GM12878 (cell line): Measurements from ENCODE around the gene NFE2L2. TPM values are rescaled to one million over a fixed set of nuclear protein-coding genes. Genes with fewer than 3 reads are reported as not detected.

ENCODE experiments used
- ATAC-seq: fragments of 200-7000 bp; cut with Tn5 transposase; 3 replicates; pipeline ENCODE4 v1.9.1; 2020; ENCODE audit warnings: mild to moderate bottlenecking, moderate library complexity
- BruUV-seq: library from RNA; stranded (reverse); fragments of 400-500 nt; replicated peaks from 2 replicates; lab custom pipeline; 2021; lab: Mats Ljungman, UMichigan
- CTCF ChIA-PET: fragments of 300-600 bp; sonication (Branson Sonifier 250); formaldehyde crosslinking; extraction: SDS; loops from one replicate; lab custom pipeline; 2021; ENCODE audit warnings: inconsistent platforms; lab: Yijun Ruan, JAX
- POLR2A ChIA-PET: fragments of 350-600 bp; formaldehyde crosslinking; extraction: SDS; loops from one replicate; lab custom pipeline; 2021; ENCODE audit warnings: inconsistent platforms; lab: Charles Lee
- RAD21 ChIA-PET: fragments of 300-600 bp; sonication (Branson Sonifier 250); formaldehyde crosslinking; loops from one replicate; lab custom pipeline; 2023; ENCODE audit warnings: antibody characterized with exemption; ENCODE audit not compliant: unreplicated experiment; lab: Charles Lee
- SMC1A ChIA-PET: fragments of 300-600 bp; sonication (Branson Sonifier 250); formaldehyde crosslinking; loops from one replicate; lab custom pipeline; 2023; ENCODE audit not compliant: unreplicated experiment, uncharacterized antibody; lab: Charles Lee
- DNase-seq: peaks from one replicate; pipeline ENCODE4 v3.0.0-alpha.2; 2011; ENCODE audit warnings: low read depth, low spot score
- FAIRE-seq: peaks from 3 replicates; lab custom pipeline; 2011; peaks lifted over from hg19 to GRCh38; lab: Jason Lieb, UNC
- H2AFZ ChIP-seq: 2 replicates; pipeline ENCODE4 v1.6.0; 2011; ENCODE audit warnings: low read depth, low read length, control low read depth; ENCODE audit not compliant: control insufficient read depth
- H3K27ac ChIP-seq: 2 replicates; pipeline ENCODE4 v1.5.1; 2011; ENCODE audit warnings: control low read depth; ENCODE audit not compliant: control insufficient read depth, insufficient read depth
- H3K27me3 ChIP-seq, 2 experiments: replicated peaks in 1 of 2; 2 replicates each; pipeline versions ENCODE4 v1.6.0 to v1.6.1; 2011; ENCODE audit warnings: low read length in 1 of 2; ENCODE audit not compliant: control insufficient read depth in 2 of 2, insufficient read depth in 2 of 2
- H3K36me3 ChIP-seq, 2 experiments: 2 replicates each; pipeline ENCODE4 v1.5.1; 2011; ENCODE audit warnings: low read length in 1 of 2; ENCODE audit not compliant: control insufficient read depth in 2 of 2, insufficient read depth in 2 of 2
- H3K4me1 ChIP-seq: 2 replicates; pipeline ENCODE4 v1.6.1; 2011; ENCODE audit warnings: mild to moderate bottlenecking, low read length, moderate library complexity, mixed read lengths; ENCODE audit not compliant: control insufficient read depth, insufficient read depth
- H3K4me2 ChIP-seq: 2 replicates; pipeline ENCODE4 v1.6.0; 2011; ENCODE audit warnings: control low read depth; ENCODE audit not compliant: control insufficient read depth, insufficient read depth
- H3K4me3 ChIP-seq: fragments of 200-600 bp; sonication (generic); 2 replicates; pipeline ENCODE4 v1.5.1; 2016
- H3K79me2 ChIP-seq: 2 replicates; pipeline ENCODE4 v1.6.0; 2011; ENCODE audit warnings: low read length; ENCODE audit not compliant: control insufficient read depth, insufficient read depth
- H3K9ac ChIP-seq: 2 replicates; pipeline ENCODE4 v1.8.0; 2011; ENCODE audit warnings: low read length, control low read depth, mixed read lengths; ENCODE audit not compliant: control insufficient read depth, insufficient read depth
- H3K9me3 ChIP-seq: replicated peaks from 3 replicates; pipeline ENCODE4 v1.5.1; 2011; ENCODE audit warnings: mild to moderate bottlenecking, low read length; ENCODE audit not compliant: control insufficient read depth, insufficient read depth
- H4K20me1 ChIP-seq: 2 replicates; pipeline ENCODE4 v1.6.0; 2011; ENCODE audit not compliant: control insufficient read depth, insufficient read depth
- EP300 ChIP-seq, 2 experiments: fragments of 150-350 bp in 1 of 2; IDR thresholded peaks; 2 replicates each; pipeline ENCODE4 v1.6.1; 2011 to 2012; ENCODE audit warnings: low read depth in 2 of 2, low read length in 2 of 2, borderline replicate concordance in 1 of 2, improper control_type of control experiment in 1 of 2, inconsistent platforms in 1 of 2; ENCODE audit not compliant: control insufficient read depth in 1 of 2
- FOS ChIP-seq: IDR thresholded peaks from 3 replicates; pipeline ENCODE4 v1.6.1; 2011; ENCODE audit warnings: borderline replicate concordance; ENCODE audit not compliant: insufficient read length; ENCODE audit errors: extremely low read depth
- GATAD2B ChIP-seq: fragments of 450-650 bp; conservative IDR thresholded peaks from 2 replicates; pipeline ENCODE4 v1.6.1; 2017; ENCODE audit warnings: low read depth, mild to moderate bottlenecking, moderate library complexity
- HDAC6 ChIP-seq: fragments of 200-600 bp; sonication (generic); IDR thresholded peaks from one replicate; pipeline ENCODE4 v1.8.0; 2017; ENCODE audit warnings: antibody characterized with exemption; ENCODE audit not compliant: unreplicated experiment
- KLF5 ChIP-seq: fragments of 450-650 bp; IDR thresholded peaks from 2 replicates; pipeline ENCODE4 v1.6.1; 2014; ENCODE audit warnings: mild to moderate bottlenecking; ENCODE audit not compliant: partially characterized antibody
- MEF2A ChIP-seq: IDR thresholded peaks from 2 replicates; pipeline ENCODE4 v1.6.1; 2011; ENCODE audit warnings: low read depth, mild to moderate bottlenecking, low read length, moderate library complexity; ENCODE audit not compliant: insufficient read depth
- NFYA ChIP-seq: IDR thresholded peaks from 2 replicates; pipeline ENCODE4 v1.6.1; 2011; ENCODE audit warnings: low read depth, mild to moderate bottlenecking, low read length, improper control_type of control experiment, borderline replicate concordance
- PKNOX1 ChIP-seq: fragments of 450-650 bp; IDR thresholded peaks from 2 replicates; pipeline ENCODE4 v1.6.1; 2016; ENCODE audit warnings: mild to moderate bottlenecking
- SMAD1 ChIP-seq: fragments of 450-650 bp; IDR thresholded peaks from 2 replicates; pipeline ENCODE4 v1.6.1; 2018; ENCODE audit warnings: mild to moderate bottlenecking, low read depth; ENCODE audit not compliant: partially characterized antibody
- ZNF274 ChIP-seq: IDR thresholded peaks from one replicate; pipeline ENCODE4 v1.8.0; 2011; ENCODE audit not compliant: insufficient read length, insufficient read depth
- ZNF592 ChIP-seq: fragments of 450-650 bp; IDR thresholded peaks from 2 replicates; pipeline ENCODE4 v1.6.1; 2017; ENCODE audit warnings: mild to moderate bottlenecking, moderate library complexity
- WGBS: methylation state at CpG from one replicate; pipeline ENCODE4 v1.1.6; 2016; ENCODE audit warnings: low lambda C conversion rate; ENCODE audit not compliant: insufficient replicate concordance, insufficient coverage; ENCODE audit errors: missing lambda C conversion rate; 5-methylcytosine and 5-hydroxymethylcytosine counted together
- in situ Hi-C: fragments of 300-500 bp; cut with MboI; formaldehyde crosslinking; loops from 9 replicates; pipeline ENCODE4 v1.14.3; 2018; ENCODE audit warnings: mixed read lengths
- intact Hi-C: fragments of 100-400 bp; cut with micrococcal nuclease; formaldehyde crosslinking; loops from one replicate; pipeline ENCODE4 v1.14.2; 2022; ENCODE audit not compliant: unreplicated experiment
- polyA plus RNA-seq, 11 experiments: library from polyadenylated mRNA; depleted of rRNA in 4 of 11; unstranded in 6 of 11; stranded (reverse) in 5 of 11; fragments of >200 nt; fragmentation: Nextera tagmentation in 4 of 11; fragmentation: Illumina TruSeq in 1 of 11; extraction: Ambion mirVana in 4 of 11; extraction: Trizol in 1 of 11; gene quantifications; 1 replicate in 1 of 11; 2 replicates in 10 of 11; pipeline versions ENCODE4 v1.2.1 to v1.2.3, GENCODE V29; 2011 to 2016; ENCODE audit warnings: inconsistent platforms in 2 of 11, missing spikeins in 2 of 11, low read depth in 1 of 11
- total RNA-seq, 4 experiments: library from RNA; depleted of rRNA in 3 of 4; stranded (reverse); fragments of >200 nt in 3 of 4; fragmentation: Illumina TruSeq in 1 of 4; extraction: Trizol in 1 of 4; gene quantifications; 2 replicates each; pipeline versions ENCODE4 v1.2.1 to v1.2.3, GENCODE V29; 2013 to 2021
- TF ChIP-seq, protein P1 (sequence below): fragments of 150-350 bp; IDR thresholded peaks from 2 replicates; pipeline ENCODE4 v1.6.1; 2016; ENCODE audit warnings: low read depth, low read length
- TF ChIP-seq, protein P2 (sequence below): fragments of 150-350 bp; IDR thresholded peaks from 2 replicates; pipeline ENCODE4 v1.6.1; 2014; ENCODE audit warnings: mild to moderate bottlenecking, low read depth, low read length

NFE2L2 gene
- total and polyA plus RNA-seq, 10 of the 15 experiments (the other 5 are each of a cell fraction or from before 2014, with no cell fraction given): 18.4 to 69.8 (median 37.1) TPM

- Histone ChIP-seq H3K9me3 (peaks cover 6% of the 10 kb centered on the region; the same call in 2 of the 3 replicates), H2AFZ (no peak overlapping the region), H3K4me2 (peak overlapping the region; percentile 39; the same call in 1 of the 2 replicates), H4K20me1 (peaks cover 3% of the 10 kb centered on the region; the same call in 1 of the 2 replicates), H3K36me3 (peaks cover 0 to 9% of the 10 kb centered on the region in 2 experiments; a peak in 3 of 4 replicates), H3K27me3 (no peaks in the 10 kb centered on the region), H3K79me2 (peaks cover 98% of the 10 kb centered on the region), H3K4me1 (no peaks in the 10 kb centered on the region), H3K27ac (no peak overlapping the region), H3K4me3 (no peak overlapping the region), H3K9ac (no peak overlapping the region)
- no peak for ATAC-seq
- ChIA-PET SMC1A (interaction anchor here (1.0 to 1.6 kb wide), 2 partner anchors 18 to 91 kb away, joined by 3 read pairs; no protein-coding TSS in a partner anchor), CTCF (interaction anchor here (1.1 kb wide), 1 partner anchor 28 kb away, joined by 3 read pairs; no protein-coding TSS in a partner anchor), RAD21 (no interaction called here), POLR2A (interaction anchor here (1.1 kb wide), 2 partner anchors 24 to 31 kb away, joined by 4 read pairs; no protein-coding TSS in a partner anchor)
- BruUV-seq: no TSS peak
- 98% methylated on average over 5 of the region's 5 CpGs for WGBS
- intact Hi-C loops (no loop called here), in situ Hi-C loops (no loop called here)
- no peak for FAIRE-seq
- DNase-seq: no peak
- TF ChIP-seq MEF2A (no peak), ZNF592 (no peak), EP300 (IDR thresholded peaks at IDR 0.05; ENCODE audit: borderline replicate concordance in 1 of 2, control insufficient read depth in 1 of 2, low read depth in 2 of 2, low read length in 2 of 2) (no peak), GATAD2B (no peak), KLF5 (no peak), ZNF274 (no peak), HDAC6 (no peak), PKNOX1 (no peak), NFYA (no peak), SMAD1 (no peak), FOS (no peak)
- TF ChIP-seq, protein P1, sequence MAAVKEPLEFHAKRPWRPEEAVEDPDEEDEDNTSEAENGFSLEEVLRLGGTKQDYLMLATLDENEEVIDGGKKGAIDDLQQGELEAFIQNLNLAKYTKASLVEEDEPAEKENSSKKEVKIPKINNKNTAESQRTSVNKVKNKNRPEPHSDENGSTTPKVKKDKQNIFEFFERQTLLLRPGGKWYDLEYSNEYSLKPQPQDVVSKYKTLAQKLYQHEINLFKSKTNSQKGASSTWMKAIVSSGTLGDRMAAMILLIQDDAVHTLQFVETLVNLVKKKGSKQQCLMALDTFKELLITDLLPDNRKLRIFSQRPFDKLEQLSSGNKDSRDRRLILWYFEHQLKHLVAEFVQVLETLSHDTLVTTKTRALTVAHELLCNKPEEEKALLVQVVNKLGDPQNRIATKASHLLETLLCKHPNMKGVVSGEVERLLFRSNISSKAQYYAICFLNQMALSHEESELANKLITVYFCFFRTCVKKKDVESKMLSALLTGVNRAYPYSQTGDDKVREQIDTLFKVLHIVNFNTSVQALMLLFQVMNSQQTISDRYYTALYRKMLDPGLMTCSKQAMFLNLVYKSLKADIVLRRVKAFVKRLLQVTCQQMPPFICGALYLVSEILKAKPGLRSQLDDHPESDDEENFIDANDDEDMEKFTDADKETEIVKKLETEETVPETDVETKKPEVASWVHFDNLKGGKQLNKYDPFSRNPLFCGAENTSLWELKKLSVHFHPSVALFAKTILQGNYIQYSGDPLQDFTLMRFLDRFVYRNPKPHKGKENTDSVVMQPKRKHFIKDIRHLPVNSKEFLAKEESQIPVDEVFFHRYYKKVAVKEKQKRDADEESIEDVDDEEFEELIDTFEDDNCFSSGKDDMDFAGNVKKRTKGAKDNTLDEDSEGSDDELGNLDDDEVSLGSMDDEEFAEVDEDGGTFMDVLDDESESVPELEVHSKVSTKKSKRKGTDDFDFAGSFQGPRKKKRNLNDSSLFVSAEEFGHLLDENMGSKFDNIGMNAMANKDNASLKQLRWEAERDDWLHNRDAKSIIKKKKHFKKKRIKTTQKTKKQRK: no peak
- TF ChIP-seq, protein P2, sequence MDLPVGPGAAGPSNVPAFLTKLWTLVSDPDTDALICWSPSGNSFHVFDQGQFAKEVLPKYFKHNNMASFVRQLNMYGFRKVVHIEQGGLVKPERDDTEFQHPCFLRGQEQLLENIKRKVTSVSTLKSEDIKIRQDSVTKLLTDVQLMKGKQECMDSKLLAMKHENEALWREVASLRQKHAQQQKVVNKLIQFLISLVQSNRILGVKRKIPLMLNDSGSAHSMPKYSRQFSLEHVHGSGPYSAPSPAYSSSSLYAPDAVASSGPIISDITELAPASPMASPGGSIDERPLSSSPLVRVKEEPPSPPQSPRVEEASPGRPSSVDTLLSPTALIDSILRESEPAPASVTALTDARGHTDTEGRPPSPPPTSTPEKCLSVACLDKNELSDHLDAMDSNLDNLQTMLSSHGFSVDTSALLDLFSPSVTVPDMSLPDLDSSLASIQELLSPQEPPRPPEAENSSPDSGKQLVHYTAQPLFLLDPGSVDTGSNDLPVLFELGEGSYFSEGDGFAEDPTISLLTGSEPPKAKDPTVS: no peak
Measured at GRCh38 chr2:177257471-177257870, 7.1 kb downstream of the NFE2L2 start.
